Activated CD4-positive, alpha-beta T cell treated with anti-CD3 and anti-CD28 coated beads for 24 hours (primary cell): Measurements from ENCODE around the gene LCE3B.
A peak's percentile ranks its signal among the peaks of the same experiment; 100 is the strongest.
"Not testable (repeated sequence)": the region's sequence is repeated elsewhere in the genome, so short reads cannot be mapped to it uniquely, and the experiment has no call there.

Experiments used
- DNase-seq, 2 donors: peaks; one replicate each; pipeline ENCODE4 v3.0.0-alpha.2; 2020; ENCODE audit warnings: low read depth in 2 of 2

The LCE3B gene

DNA sequence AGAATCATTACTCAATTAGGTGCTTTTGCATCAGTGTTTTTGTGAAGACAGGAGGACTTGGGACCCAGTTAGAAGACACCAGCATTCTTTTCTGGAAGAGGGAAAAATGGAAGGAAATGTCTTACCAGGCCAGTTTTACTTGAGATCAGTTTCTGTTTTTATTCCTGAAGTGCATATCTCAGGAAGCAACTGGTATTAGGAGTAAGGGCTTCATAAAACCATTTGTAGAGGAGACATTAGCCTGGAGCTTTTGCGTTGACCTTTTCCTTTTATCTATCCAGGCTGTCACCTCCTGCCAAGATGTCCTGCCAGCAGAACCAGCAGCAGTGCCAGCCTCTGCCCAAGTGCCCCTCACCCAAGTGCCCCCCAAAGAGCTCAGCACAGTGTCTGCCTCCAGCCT, at the start of gene LCE3B:
Gene LCE3B (plus strand): TSS at position 301 of the 400 bp plus-strand sequence. CDS start 0 bp downstream, at position 301.
- DNase-seq = no peak

DNA sequence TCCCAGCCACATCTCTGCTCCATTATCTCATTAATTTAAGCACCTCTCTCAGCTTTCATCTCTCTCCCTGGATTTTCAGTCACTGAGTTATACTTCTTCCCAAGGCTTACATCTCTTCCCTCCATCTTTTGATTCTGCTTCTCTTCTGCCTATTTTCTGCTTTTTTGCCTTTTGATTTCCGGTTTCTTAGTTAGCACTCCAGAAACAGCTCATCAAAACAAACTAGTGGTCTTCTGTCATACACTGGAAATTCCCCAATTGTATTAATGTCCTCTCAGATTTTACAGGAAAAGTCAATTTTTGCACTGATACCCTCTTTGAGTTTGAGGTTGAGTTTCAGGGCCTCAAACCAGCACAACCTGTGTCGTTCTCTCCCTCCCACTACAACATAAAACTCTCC, 48.5 kb upstream of the LCE3B start:
- DNase-seq = no peak

DNA sequence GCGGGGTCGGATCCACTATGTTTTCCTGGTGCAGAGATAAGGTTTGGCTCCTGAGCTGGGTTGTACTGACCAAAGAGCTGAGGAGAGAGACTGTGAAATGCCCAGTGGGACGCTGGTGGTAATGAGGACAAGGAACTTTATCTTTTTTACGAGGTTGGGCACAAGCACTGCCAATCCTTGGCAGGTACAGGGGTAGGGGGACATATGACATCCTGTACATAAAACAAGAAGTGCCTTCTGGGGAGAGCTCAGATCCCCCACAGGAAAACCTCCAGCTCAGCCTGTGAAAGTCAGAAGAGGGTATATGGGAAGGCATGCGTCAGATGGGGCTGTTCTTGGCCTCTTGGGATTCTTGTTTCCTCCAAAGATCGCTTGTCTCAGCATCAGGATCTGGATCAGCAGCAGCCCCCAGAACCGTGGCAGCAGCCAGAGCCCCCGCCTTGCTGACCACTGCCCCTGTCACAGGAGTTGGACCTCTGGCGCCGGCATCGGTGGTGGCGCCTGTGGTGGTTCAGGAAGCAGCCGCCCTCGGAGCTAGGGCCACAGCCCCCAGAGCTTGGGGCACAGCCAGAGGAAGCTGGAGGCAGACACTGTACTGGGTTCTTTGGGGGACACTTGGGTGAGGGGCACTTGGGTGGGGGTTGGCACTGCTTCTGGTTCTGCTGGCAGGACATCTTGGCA, 47.9 kb upstream of the LCE3B start:
- no peak for DNase-seq

DNA sequence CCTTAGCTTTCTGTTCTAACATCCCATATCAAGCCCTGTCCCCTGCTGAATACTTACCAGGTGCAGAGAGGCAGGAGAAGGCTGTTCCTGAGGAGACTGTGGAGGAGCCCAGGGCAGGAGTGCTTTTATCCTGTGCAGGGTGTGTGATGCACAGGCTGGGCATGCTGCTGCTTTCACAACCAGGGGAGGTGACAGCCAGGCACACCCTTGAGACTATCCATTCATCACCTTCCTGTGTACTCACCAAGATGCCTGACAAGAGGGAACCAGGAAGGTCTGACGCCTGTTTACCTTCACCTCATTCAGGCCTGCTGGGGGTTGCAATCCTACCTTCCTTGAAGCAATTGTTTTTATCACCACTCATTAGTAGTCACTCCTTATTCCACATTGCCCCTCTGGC, 46.9 kb upstream of the LCE3B start, which contains the start of gene LCE3E:
Gene LCE3E (minus strand): TSS at position 100 of the 400 bp plus-strand sequence. CDS start 572 bp downstream, outside the sequence.
- no peak for DNase-seq

DNA sequence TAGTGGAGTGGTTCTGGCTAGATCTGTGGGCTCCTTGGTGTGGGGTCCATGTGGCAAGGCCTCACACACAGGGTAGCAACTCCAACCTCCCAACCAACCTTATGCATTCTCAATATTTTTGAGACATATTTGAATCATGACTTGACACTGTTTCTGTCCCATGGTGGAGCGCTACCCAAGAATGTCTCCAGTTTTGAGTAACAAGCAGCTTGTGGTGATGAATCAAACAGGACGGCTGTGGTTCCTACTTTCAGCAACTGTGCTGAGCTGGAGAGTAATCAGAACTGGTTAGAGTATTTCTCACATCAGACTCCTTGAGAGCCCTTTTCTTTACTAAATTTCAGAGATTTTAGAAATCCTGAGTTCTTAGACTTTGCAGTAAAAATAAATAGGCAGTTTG, 36.4 kb upstream of the LCE3B start:
- DNase-seq = no peak

DNA sequence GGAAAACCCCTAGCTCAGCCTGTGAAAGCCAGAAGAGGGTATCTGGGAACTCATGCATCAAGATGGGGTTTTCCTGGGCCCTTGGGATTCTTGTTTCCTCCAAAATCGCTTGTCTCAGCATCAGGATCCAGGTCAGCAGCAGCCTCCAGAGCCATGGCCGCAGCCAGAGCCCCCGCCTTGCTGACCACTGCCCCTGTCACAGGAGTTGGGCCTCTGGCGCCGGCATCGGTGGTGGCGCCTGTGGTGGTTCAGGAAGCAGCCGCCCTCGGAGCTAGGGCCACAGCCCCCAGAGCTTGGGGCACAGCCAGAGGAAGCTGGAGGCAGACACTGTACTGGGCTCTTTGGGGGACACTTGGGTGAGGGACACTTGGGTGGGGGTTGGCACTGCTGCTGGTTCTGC, 34.1 kb upstream of the LCE3B start:
- not testable (repeated sequence) for DNase-seq

GRCh38 chr1:152580433-152580832, 33.2 kb upstream of the LCE3B start, which contains the start of gene LCE3D:
TSS of gene LCE3D (minus strand) at chr1:152580516. CDS start at chr1:152579936, 580 bp downstream.
- no peak for DNase-seq

DNA sequence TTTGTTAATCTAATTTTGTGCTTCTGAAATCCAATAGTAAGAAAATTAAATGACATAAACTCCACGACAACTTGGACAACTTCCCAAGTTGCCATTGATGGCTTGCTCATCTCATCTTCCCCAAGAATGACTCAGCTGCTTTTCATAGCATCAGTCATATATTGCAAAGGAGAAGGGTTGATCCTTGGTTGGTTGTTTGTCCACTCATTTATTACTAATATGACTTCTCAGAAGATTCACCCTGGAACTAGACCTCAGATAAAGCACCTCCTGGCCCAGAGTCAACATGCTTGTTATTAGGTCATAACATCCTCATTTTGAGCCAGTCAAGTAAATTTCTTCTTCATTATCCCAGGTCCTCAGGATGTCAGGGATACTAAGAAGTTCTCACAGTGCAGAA, 31.0 kb upstream of the LCE3B start:
- no peak for DNase-seq

- no peak for DNase-seq
Measured at GRCh38 chr1:152585586-152585985, 28.0 kb upstream of the LCE3B start.

DNA sequence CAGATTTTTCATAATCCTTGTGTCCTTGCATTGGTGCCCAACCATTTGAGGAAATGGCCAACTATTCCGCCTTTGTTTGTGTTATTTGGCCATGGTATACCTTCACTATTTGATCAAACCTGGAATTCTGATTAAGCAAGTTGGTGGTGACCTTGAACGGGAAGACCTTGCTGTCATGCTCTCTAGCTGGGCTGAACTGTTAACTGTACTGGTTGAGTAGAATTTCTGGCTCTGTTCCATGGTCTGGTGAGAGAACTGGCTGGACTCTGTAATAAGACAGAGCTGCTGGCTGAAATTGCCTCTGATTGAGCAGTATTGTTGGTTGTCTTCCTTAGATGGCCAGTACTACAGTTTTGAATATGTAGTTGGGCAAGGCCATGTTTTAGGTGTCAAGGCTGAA, 16.6 kb upstream of the LCE3B start:
- no peak for DNase-seq

- DNase-seq = no peak
Measured at GRCh38 chr1:152599934-152600333, 13.7 kb upstream of the LCE3B start, which contains the start of gene LCE3C. TSS of gene LCE3C (plus strand) at chr1:152600234. CDS start at chr1:152600732, 498 bp downstream.

DNA sequence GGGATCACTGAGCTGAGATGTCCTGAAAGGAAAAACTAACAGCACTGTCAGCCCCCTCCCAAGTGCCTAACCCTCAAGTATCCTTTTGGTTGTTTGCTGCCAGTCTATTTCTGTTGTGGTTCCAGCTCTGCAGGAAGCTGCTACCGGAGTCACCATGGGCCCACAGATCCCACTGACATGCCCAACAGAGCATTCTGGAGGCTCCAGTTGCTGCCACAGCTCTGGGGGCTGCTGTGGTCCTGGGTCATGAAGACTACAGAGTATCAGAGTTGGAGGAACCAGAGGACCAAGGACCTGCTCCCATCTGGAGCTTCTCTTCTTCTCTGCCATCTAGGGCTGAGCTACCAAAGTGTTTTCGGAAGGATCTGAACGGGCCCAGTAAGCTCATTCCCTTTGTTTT, 8.4 kb downstream of the LCE3B start:
- no peak for DNase-seq

DNA sequence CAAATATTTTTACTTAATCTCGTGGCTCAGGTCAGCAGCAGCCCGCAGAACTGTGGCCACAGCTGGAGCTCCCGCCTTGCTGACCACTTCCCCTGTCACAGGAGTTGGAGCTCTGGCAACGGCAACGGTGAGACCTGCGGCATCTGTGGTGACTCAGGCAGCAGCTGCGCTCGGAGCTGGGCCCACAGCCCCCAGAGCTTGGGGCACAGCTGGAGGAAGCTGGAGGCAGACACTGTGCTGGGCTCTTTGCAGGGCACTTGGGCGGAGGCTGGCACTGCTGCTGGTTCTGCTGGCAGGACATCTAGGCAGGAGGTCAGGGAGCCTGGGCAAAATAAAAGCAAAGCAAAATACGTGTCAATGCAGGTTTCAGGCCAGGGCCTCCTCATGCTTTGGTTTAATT, 9.2 kb downstream of the LCE3B start, which contains the start of gene LCE3A:
Gene LCE3A (minus strand): TSS at position 301 of the 400 bp plus-strand sequence. CDS start 0 bp downstream, at position 301.
- no peak for DNase-seq

DNA sequence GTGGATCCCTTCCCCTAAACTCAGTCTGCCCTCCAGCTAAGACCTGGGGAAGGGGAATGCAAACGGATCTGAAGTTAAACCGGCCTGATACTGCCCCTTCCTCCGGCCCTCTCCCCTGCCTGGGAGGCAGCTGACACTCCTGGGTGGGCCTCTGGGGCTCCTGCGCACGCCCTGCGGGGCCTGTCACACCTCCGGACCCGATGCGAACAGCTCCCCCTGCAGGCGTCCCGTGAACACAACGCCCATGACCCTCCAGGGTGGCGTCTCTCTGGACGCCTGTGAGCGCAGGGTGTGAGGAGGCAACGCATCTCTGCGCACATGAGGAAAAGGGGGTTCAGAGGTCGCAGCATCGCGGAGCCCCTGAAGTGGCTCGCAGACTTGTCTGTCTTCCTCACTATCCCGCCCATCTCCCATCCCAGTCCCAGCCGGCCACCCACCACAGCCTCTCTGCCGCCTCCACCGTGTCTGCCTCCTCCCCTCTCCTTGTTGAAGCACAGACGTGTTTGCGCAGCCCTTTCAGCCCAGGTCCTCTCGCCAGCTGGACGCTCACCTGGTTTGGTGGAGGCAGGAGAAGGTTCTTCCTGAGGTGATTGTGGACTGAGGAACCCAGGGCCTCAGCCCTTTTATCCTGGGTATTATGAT, 9.7 kb downstream of the LCE3B start:
- DNase-seq = peak in 1 of 2 donors; percentile 6

- DNase-seq = no peak
Measured at GRCh38 chr1:152626744-152627143, 13.1 kb downstream of the LCE3B start.

DNA sequence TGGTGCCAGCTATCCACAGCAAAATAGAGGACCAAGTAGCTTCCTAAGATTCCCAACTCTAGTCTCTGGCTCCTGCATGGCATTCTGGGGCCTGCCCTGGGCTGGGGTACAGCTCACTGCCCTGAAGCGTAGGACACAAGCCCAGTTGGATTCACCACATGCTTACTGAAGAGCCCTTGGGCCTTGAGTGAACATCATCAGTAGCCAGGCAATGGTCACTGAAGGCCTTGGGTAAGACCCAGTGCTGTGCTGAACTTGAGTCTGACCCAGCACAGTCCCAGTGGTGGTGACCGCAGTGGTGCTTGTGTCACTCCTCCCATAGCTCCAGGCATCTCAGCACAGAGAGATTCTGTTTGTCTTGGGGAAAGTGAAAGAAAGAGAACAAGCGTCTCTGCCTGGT, 17.0 kb downstream of the LCE3B start:
- DNase-seq = no peak

- DNase-seq = no peak
Measured at GRCh38 chr1:152640351-152640750, 26.7 kb downstream of the LCE3B start.

DNA sequence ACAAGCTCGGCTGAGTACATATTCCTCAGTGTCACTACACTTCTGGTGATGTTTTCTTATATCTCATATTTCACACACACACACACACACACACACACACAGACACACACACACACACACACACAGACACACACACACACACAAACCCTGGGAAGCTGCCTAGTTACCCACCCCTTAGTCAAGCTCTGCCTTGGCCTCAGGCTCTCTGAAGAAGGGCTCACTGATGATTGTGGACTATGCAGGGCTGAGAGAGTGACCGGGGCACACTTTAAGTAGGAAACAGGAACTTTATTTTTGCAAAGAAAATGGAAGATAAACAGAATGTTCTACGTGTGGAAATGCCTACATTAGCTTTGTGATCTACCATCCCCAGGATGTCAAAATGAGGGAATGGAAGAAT, 30.3 kb downstream of the LCE3B start:
- DNase-seq = no peak

DNA sequence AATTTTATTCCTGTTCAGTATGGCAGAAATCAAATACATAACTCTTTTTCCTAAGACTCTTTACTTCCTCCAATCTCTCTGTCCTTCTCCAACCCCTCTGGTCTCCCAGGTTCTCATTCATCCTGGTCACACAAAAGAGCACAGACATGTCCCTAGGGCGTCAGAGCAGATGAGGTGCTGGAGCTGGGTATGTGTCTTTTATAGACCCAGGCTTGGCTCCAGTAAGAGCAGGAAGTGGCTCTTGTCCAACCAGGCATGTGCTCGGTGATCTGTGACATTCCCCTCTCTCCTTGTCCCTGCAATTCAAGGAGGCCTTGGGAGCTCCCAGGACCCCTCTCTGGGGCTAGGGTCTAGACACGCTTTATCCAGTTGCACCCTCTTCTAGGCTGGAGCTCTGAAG, 31.5 kb downstream of the LCE3B start:
- DNase-seq = no peak

- DNase-seq = no peak
Measured at GRCh38 chr1:152646656-152647055, 33.0 kb downstream of the LCE3B start.

GRCh38 chr1:152654110-152654509, 40.5 kb downstream of the LCE3B start:
- DNase-seq = peak; percentile 28 to 40

DNA sequence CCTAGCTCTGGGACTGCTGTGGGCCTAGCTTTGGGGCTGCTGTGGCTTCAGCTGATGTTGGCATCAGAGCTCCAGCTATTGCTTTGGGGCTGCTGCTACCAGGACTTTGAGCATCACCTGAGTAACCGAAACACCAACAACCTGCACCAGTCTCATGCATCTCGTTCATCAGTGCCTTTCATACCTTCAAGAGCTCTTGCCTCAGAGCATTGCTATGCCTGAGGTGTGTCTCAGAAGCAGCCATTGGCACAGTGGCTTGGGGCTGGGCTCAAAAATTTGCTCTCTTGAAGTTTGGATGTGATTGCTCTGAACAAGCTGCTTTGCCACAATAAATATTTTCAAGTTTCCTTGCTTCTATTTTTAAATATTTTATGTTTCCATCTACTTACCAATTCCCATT, 42.8 kb downstream of the LCE3B start:
- DNase-seq = no peak

DNA sequence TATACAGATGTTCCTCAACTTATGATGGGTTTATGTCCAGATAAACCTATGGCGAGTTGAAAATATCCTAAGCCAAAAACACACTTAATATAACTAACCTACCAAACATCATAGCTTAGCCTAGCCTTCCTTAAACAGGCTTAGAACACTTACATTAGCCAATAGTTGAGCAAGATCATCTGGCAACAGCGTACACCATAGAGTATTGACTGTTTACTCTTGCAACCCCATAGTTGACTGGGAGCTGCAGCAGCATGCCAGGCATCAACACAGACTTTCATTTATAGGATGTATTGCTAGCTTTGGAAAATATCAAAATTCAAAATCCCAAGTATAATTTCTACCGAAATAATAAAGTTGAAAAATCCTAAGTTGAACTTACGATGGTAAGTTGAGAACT, 44.1 kb downstream of the LCE3B start:
- DNase-seq = no peak
